ENCODE results near the gene OR2A5.

The OR2A5 gene

GRCh38 chr7:144085978-144086377 lies 37.2 kb downstream of the OR2A5 start, which contains the start of gene OR2A12:
Gene OR2A12, plus strand, starts transcription at chr7:144086278. Its CDS starts 8,830 bp downstream, at chr7:144095108.
- H3K4me3 ChIP-seq (ENCODE audit: low read depth, low read length), result no peak within 1 kb of the TSS
- TF ChIP-seq CTCF (conservative IDR thresholded peaks at IDR 0.05; ENCODE audit: low read depth, low read length), result no peak
- DNase-seq (ENCODE audit: low read depth), result no peak

DNA sequence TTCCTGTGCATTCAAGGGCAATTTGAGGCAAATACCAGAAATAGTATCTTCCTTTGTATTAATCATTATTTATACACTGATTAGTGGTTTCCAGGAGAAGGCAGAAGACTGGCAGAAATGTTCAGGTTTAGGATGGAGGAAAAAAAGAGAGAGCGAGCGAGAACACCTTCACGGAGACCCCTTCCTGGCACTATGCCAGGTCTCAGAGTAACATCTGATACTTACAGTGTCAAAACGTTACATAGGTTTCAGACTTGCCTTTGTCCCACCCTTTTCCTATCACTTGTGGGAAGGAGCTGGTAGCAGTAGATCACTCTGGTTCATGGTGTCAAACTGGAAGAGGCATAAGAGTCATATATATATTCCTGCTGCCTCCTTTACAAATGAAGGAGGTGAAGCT lies 38.0 kb downstream of the OR2A5 start:
- no peak for TF ChIP-seq CTCF (conservative IDR thresholded peaks at IDR 0.05; ENCODE audit: low read depth, low read length)
- no peak overlapping the region for H3K4me3 ChIP-seq (ENCODE audit: low read depth, low read length)
- DNase-seq (ENCODE audit: low read depth), result no peak

- no peak for DNase-seq (ENCODE audit: low read depth)
- TF ChIP-seq CTCF (conservative IDR thresholded peaks at IDR 0.05; ENCODE audit: low read depth, low read length), result no peak
- H3K4me3 ChIP-seq (ENCODE audit: low read depth, low read length), result no peak overlapping the region
Measured at GRCh38 chr7:144087230-144087629, 38.5 kb downstream of the OR2A5 start.

GRCh38 chr7:144090667-144091066 lies 41.9 kb downstream of the OR2A5 start:
- no peak overlapping the region for H3K4me3 ChIP-seq (ENCODE audit: low read depth, low read length)
- TF ChIP-seq CTCF (conservative IDR thresholded peaks at IDR 0.05; ENCODE audit: low read depth, low read length), result no peak
- no peak for DNase-seq (ENCODE audit: low read depth)

DNA sequence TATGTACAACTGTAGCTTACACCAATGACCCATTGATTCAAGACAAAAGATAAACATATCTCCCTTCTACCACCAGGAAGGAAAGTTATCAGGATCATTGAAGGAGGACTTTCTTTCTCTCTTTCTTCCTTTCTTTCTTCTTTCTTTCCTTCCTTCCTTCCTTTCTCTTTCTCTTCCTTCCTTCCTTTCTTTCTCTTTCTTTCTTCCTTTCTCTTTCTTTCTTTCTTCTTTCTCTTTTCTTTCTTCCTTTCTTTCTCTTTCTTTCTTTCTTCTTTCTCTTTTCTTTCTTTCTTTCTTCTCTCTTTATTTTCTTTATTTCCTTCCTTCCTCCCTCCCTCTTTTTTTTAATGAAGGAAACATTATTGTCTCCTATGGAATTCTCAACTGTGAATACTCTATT lies 50.0 kb downstream of the OR2A5 start:
- DNase-seq (ENCODE audit: low read depth), result no peak
- TF ChIP-seq CTCF (conservative IDR thresholded peaks at IDR 0.05; ENCODE audit: low read depth, low read length), result no peak
- no peak overlapping the region for H3K4me3 ChIP-seq (ENCODE audit: low read depth, low read length)

DNA sequence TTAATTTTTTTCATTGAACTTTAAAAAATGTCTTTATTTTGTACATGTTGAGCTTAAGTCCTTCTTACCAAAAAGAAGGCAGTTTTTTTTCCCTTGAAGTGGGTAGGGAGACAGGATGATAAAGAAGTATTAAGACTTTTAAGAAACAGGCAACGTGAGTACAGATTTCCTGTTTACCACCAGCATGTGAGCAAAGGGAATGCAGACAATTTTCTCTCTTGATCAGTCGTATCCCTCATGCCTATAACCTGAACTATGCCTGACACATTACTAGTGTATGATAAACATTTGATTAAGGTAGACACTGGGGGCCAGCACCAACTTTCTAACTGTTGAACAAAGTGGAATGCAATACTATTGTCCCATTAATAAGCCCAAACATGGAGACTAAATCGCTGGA lies 51.9 kb downstream of the OR2A5 start:
- peak; percentile 13 for DNase-seq (ENCODE audit: low read depth)
- TF ChIP-seq CTCF (conservative IDR thresholded peaks at IDR 0.05; ENCODE audit: low read depth, low read length), result no peak
- H3K4me3 ChIP-seq (ENCODE audit: low read depth, low read length), result no peak overlapping the region

GRCh38 chr7:144102041-144102440 lies 53.3 kb downstream of the OR2A5 start:
- no peak overlapping the region for H3K4me3 ChIP-seq (ENCODE audit: low read depth, low read length)
- no peak for TF ChIP-seq CTCF (conservative IDR thresholded peaks at IDR 0.05; ENCODE audit: low read depth, low read length)

More at GRCh38 chr7:144102041-144102440, 53.3 kb downstream of the OR2A5 start:
- DNase-seq (ENCODE audit: low read depth), result no peak

All from choroid plexus epithelial cell (primary cell).